Osteocyte (in vitro differentiated cells): Measurements from ENCODE around the gene ZDHHC14. TPM values are rescaled to one million over a fixed set of nuclear protein-coding genes. Genes with fewer than 3 reads are reported as not detected.
"Not testable (repeated sequence)": the region's sequence is repeated elsewhere in the genome, so short reads cannot be mapped to it uniquely, and the experiment has no call there.

Experiments used
- DNase-seq: peaks from one replicate; pipeline ENCODE4 v3.0.0; 2021; ENCODE audit warnings: mixed read lengths; ENCODE audit not compliant: unreplicated experiment; ENCODE audit errors: extremely low spot score
- H3K27ac Mint-ChIP-seq: one replicate; pipeline ENCODE4 v1.8.0; 2021; ENCODE audit warnings: mild to moderate bottlenecking, mixed read lengths; ENCODE audit not compliant: unreplicated experiment
- H3K27me3 Mint-ChIP-seq: one replicate; pipeline ENCODE4 v1.8.0; 2021; ENCODE audit warnings: mixed read lengths; ENCODE audit not compliant: unreplicated experiment
- H3K36me3 Mint-ChIP-seq: one replicate; pipeline ENCODE4 v1.8.0; 2021; ENCODE audit warnings: mixed read lengths; ENCODE audit not compliant: unreplicated experiment
- H3K4me1 Mint-ChIP-seq: one replicate; pipeline ENCODE4 v1.8.0; 2021; ENCODE audit warnings: mixed read lengths; ENCODE audit not compliant: unreplicated experiment
- H3K4me3 Mint-ChIP-seq: one replicate; pipeline ENCODE4 v1.8.0; 2021; ENCODE audit warnings: mild to moderate bottlenecking, moderate library complexity, mixed read lengths; ENCODE audit not compliant: unreplicated experiment
- H3K9me3 Mint-ChIP-seq: one replicate; pipeline ENCODE4 v1.8.0; 2021; ENCODE audit warnings: mixed read lengths; ENCODE audit not compliant: unreplicated experiment
- total RNA-seq: library from RNA; stranded (reverse); gene quantifications from 2 replicates; pipeline ENCODE4 v1.2.1, GENCODE V29; 2021
- TF ChIP-seq, protein P1 (sequence below): fragments of 200-600 bp; sonication (generic); IDR thresholded peaks from 2 replicates; pipeline ENCODE4 v1.5.0; 2021; ENCODE audit warnings: antibody characterized with exemption, mild to moderate bottlenecking, moderate library complexity

The ZDHHC14 gene
- total RNA-seq, 1 donor from 2014 or later, result 9.1 TPM

- Mint-ChIP-seq H3K4me1 (no peaks in the 10 kb centered on the region), H3K27ac (no peak overlapping the region), H3K27me3 (peaks cover 14% of the 10 kb centered on the region), H3K36me3 (no peaks in the 10 kb centered on the region), H3K9me3 (no peaks in the 10 kb centered on the region), H3K4me3 (no peak overlapping the region)
- no peak for DNase-seq
- TF ChIP-seq, protein P1, sequence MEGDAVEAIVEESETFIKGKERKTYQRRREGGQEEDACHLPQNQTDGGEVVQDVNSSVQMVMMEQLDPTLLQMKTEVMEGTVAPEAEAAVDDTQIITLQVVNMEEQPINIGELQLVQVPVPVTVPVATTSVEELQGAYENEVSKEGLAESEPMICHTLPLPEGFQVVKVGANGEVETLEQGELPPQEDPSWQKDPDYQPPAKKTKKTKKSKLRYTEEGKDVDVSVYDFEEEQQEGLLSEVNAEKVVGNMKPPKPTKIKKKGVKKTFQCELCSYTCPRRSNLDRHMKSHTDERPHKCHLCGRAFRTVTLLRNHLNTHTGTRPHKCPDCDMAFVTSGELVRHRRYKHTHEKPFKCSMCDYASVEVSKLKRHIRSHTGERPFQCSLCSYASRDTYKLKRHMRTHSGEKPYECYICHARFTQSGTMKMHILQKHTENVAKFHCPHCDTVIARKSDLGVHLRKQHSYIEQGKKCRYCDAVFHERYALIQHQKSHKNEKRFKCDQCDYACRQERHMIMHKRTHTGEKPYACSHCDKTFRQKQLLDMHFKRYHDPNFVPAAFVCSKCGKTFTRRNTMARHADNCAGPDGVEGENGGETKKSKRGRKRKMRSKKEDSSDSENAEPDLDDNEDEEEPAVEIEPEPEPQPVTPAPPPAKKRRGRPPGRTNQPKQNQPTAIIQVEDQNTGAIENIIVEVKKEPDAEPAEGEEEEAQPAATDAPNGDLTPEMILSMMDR, result no peak
Measured at GRCh38 chr6:157688275-157688959, 307.4 kb downstream of the ZDHHC14 start.

GRCh38 chr6:157688960-157689599 lies 308.1 kb downstream of the ZDHHC14 start:
- no peaks in the 10 kb centered on the region for H3K36me3 Mint-ChIP-seq
- TF ChIP-seq, protein P1, result no peak
- H3K27ac Mint-ChIP-seq, result no peak overlapping the region
- no peaks in the 10 kb centered on the region for H3K9me3 Mint-ChIP-seq
- DNase-seq, result no peak
- no peak overlapping the region for H3K4me3 Mint-ChIP-seq
- H3K27me3 Mint-ChIP-seq, result peaks cover 15% of the 10 kb centered on the region
- H3K4me1 Mint-ChIP-seq, result no peaks in the 10 kb centered on the region

DNA sequence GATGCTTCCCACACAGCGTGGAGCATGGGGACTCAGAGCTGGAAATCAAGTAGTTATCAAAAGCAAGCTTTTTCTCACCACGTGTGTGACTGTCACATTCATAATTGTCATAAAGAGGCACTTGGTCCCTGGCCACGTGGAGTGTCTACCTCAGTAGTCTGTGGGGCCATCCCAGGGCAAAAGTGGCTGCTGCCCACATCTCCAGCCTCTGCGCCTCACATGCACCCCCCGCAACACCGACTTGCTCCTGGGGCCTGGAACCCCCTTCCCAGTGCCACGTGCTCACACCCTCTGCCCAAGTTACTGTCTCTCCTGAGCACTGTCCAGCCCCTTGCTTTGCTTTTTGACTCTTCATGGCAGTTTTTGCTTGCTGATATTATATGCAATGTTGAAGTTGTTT lies 308.9 kb downstream of the ZDHHC14 start:
- Mint-ChIP-seq H3K36me3 (no peaks in the 10 kb centered on the region), H3K9me3 (no peaks in the 10 kb centered on the region), H3K27me3 (peaks cover 15% of the 10 kb centered on the region), H3K4me1 (no peaks in the 10 kb centered on the region), H3K4me3 (no peak overlapping the region), H3K27ac (no peak overlapping the region)
- TF ChIP-seq, protein P1, result no peak
- no peak for DNase-seq

DNA sequence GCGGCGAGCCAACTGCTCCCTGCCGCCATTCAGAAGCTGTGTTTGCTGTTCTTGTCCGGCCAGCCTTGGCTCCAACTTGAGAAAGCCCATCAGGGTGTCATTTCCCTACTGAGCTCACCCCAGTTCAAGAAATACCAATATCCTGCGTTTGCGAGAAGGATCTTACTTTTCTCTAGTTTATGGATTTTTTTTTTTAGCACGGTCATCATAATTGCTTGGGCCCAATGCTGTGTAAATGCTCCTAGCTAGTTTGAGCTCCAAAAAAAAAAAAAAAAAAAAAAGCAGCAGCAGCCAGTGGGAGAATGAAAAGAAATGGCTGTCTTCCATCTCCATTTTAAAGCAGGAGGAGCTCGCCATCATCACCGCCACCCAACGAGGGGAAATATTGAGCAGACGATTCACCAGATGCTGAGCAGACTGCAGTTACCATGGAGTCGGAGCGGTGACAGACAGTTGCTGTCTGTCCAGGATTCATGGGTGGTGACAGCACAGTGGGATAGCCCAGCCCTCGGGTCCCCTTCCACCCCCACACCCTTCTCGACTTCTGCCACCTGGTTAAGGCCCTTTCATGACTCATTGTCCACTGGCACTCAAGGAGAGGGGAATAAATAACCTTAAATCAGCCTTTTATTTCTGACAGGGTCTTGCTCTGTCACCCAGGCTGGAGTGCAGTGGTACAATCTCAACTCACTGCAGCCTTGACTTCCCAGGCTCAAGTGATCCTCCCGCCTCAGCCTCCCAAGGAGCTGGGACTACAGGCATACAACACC lies 309.6 kb downstream of the ZDHHC14 start:
- no peak overlapping the region for H3K27ac Mint-ChIP-seq
- TF ChIP-seq, protein P1, result no peak
- H3K4me3 Mint-ChIP-seq, result no peak overlapping the region
- no peak for DNase-seq
- no peaks in the 10 kb centered on the region for H3K36me3 Mint-ChIP-seq
- no peaks in the 10 kb centered on the region for H3K9me3 Mint-ChIP-seq
- H3K4me1 Mint-ChIP-seq, result no peaks in the 10 kb centered on the region
- peaks cover 17% of the 10 kb centered on the region for H3K27me3 Mint-ChIP-seq

- not testable (repeated sequence) for H3K4me1 Mint-ChIP-seq, H3K27ac Mint-ChIP-seq, H3K9me3 Mint-ChIP-seq, H3K36me3 Mint-ChIP-seq, H3K4me3 Mint-ChIP-seq, DNase-seq
- H3K27me3 Mint-ChIP-seq, result peaks cover 17% of the 10 kb centered on the region
Measured at GRCh38 chr6:157691621-157692020, 310.6 kb downstream of the ZDHHC14 start.
